Mesothelial cell of epicardium (in vitro differentiated cells): ENCODE results near the gene RCOR1. TPM values are rescaled to one million over a fixed set of nuclear protein-coding genes. Genes with fewer than 3 reads are reported as not detected.

Experiments used
- DNase-seq, 2 experiments: peaks; one replicate each; pipeline ENCODE4 v3.0.0; 2021; ENCODE audit warnings: low spot score in 2 of 2; ENCODE audit not compliant: unreplicated experiment in 2 of 2
- H3K27ac Mint-ChIP-seq: 2 replicates; pipeline ENCODE4 v1.8.0; 2021; ENCODE audit warnings: mixed read lengths
- H3K27me3 Mint-ChIP-seq: 2 replicates; pipeline ENCODE4 v1.8.0; 2021; ENCODE audit warnings: low read depth, mixed read lengths
- H3K36me3 Mint-ChIP-seq: 2 replicates; pipeline ENCODE4 v1.8.0; 2021; ENCODE audit warnings: mixed read lengths
- H3K4me1 Mint-ChIP-seq: 2 replicates; pipeline ENCODE4 v1.8.0; 2021; ENCODE audit warnings: mixed read lengths
- H3K4me3 Mint-ChIP-seq: 2 replicates; pipeline ENCODE4 v1.8.0; 2021; ENCODE audit warnings: mild to moderate bottlenecking, moderate library complexity, mixed read lengths
- H3K9me3 Mint-ChIP-seq: 2 replicates; pipeline ENCODE4 v1.8.0; 2021; ENCODE audit warnings: mixed read lengths
- CTCF ChIP-seq: fragments of 200-600 bp; sonication (generic); IDR thresholded peaks from one replicate; pipeline ENCODE4 v1.5.0; 2021; ENCODE audit warnings: antibody characterized with exemption; ENCODE audit not compliant: unreplicated experiment
- total RNA-seq: library from RNA; stranded (reverse); gene quantifications from 3 replicates; pipeline ENCODE4 v1.2.1, GENCODE V29; 2021

The RCOR1 gene
- total RNA-seq, 1 donor from 2014 or later: 47.4 TPM

GRCh38 chr14:102665621-102666020 lies 73.2 kb downstream of the RCOR1 start:
- Mint-ChIP-seq H3K9me3 (no peaks in the 10 kb centered on the region), H3K4me1 (peaks cover 41% of the 10 kb centered on the region), H3K27me3 (no peaks in the 10 kb centered on the region), H3K27ac (peak overlapping the region; percentile 3), H3K4me3 (no peak overlapping the region), H3K36me3 (no peaks in the 10 kb centered on the region)
- no peak for TF ChIP-seq CTCF
- DNase-seq: no peak

GRCh38 chr14:102666635-102667034 lies 74.2 kb downstream of the RCOR1 start:
- no peak for DNase-seq
- Mint-ChIP-seq H3K27me3 (no peaks in the 10 kb centered on the region), H3K36me3 (no peaks in the 10 kb centered on the region), H3K4me1 (peaks cover 41% of the 10 kb centered on the region), H3K27ac (no peak overlapping the region), H3K4me3 (no peak overlapping the region), H3K9me3 (no peaks in the 10 kb centered on the region)
- TF ChIP-seq CTCF: no peak

GRCh38 chr14:102667703-102668102 lies 75.3 kb downstream of the RCOR1 start:
- TF ChIP-seq CTCF: no peak
- H3K27me3 Mint-ChIP-seq: no peaks in the 10 kb centered on the region
- peaks cover 5% of the 10 kb centered on the region for H3K36me3 Mint-ChIP-seq
- peak overlapping the region; percentile 49 for H3K27ac Mint-ChIP-seq
- H3K4me1 Mint-ChIP-seq: peaks cover 36% of the 10 kb centered on the region
- peaks cover 4% of the 10 kb centered on the region for H3K9me3 Mint-ChIP-seq
- no peak for DNase-seq
- H3K4me3 Mint-ChIP-seq: no peak overlapping the region

GRCh38 chr14:102668291-102668873 lies 75.9 kb downstream of the RCOR1 start:
- DNase-seq: no peak
- Mint-ChIP-seq H3K4me1 (peaks cover 29% of the 10 kb centered on the region), H3K9me3 (peaks cover 7% of the 10 kb centered on the region), H3K27ac (peak overlapping the region; percentile 45), H3K36me3 (peaks cover 9% of the 10 kb centered on the region), H3K27me3 (no peaks in the 10 kb centered on the region), H3K4me3 (no peak overlapping the region)
- no peak for TF ChIP-seq CTCF

- Mint-ChIP-seq H3K4me3 (no peak overlapping the region), H3K27me3 (no peaks in the 10 kb centered on the region), H3K4me1 (peaks cover 19% of the 10 kb centered on the region), H3K9me3 (peaks cover 10% of the 10 kb centered on the region), H3K36me3 (peaks cover 25% of the 10 kb centered on the region), H3K27ac (no peak overlapping the region)
- no peak for DNase-seq
- no peak for TF ChIP-seq CTCF
Measured at GRCh38 chr14:102671410-102671809, 79.0 kb downstream of the RCOR1 start.
